Chondrocyte (in vitro differentiated cells): ENCODE measurements around the gene RCN1. TPM values are rescaled to one million over a fixed set of nuclear protein-coding genes. Genes with fewer than 3 reads are reported as not detected.
"Not testable (repeated sequence)": the region's sequence is repeated elsewhere in the genome, so short reads cannot be mapped to it uniquely, and the experiment has no call there.

Source experiments
- DNase-seq: peaks from one replicate; pipeline ENCODE4 v3.0.0; 2021; ENCODE audit warnings: mixed read lengths, low spot score
- H3K27ac Mint-ChIP-seq: one replicate; pipeline ENCODE4 v1.8.0; 2021; ENCODE audit warnings: mild to moderate bottlenecking, moderate library complexity, mixed read lengths; ENCODE audit not compliant: unreplicated experiment
- H3K27me3 Mint-ChIP-seq: 2 replicates; pipeline ENCODE4 v1.8.0; 2021; ENCODE audit warnings: low read depth, mixed read lengths
- H3K36me3 Mint-ChIP-seq: 2 replicates; pipeline ENCODE4 v1.8.0; 2021; ENCODE audit warnings: low read depth, mixed read lengths
- H3K4me1 Mint-ChIP-seq: 2 replicates; pipeline ENCODE4 v1.8.0; 2021; ENCODE audit warnings: low read depth, mild to moderate bottlenecking, mixed read lengths
- H3K4me3 Mint-ChIP-seq: one replicate; pipeline ENCODE4 v1.8.0; 2021; ENCODE audit warnings: mild to moderate bottlenecking, moderate library complexity, mixed read lengths; ENCODE audit not compliant: unreplicated experiment
- H3K9me3 Mint-ChIP-seq: 2 replicates; pipeline ENCODE4 v1.8.0; 2021; ENCODE audit warnings: low read depth, mixed read lengths
- CTCF ChIP-seq: fragments of 200-600 bp; sonication (generic); IDR thresholded peaks from 2 replicates; pipeline ENCODE4 v1.5.0; 2021; ENCODE audit warnings: antibody characterized with exemption, mild to moderate bottlenecking, moderate library complexity
- total RNA-seq: library from RNA; stranded (reverse); gene quantifications from 3 replicates; pipeline ENCODE4 v1.2.1, GENCODE V29; 2021

The RCN1 gene
- total RNA-seq, 1 donor from 2014 or later = 232 TPM

DNA sequence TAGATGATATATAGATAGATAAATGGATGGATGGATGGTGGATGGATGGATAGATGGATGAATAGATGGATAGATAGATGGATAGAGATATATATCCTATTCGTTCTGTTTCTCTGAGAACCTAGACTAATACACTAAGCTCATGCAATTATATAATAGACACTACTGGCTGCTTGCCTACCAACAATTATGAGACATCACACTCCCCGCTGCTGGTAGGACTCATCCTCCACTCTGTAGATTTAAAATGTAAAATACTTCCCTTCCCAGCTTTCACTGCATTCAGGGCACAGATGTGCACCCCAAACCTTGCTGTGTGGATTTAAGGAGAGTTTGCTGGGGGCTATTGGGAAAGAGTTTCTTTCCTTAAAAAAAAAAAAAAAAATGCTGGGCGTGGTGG is 28.3 kb upstream of the RCN1 start:
- Mint-ChIP-seq H3K4me1 (no peaks in the 10 kb centered on the region), H3K27me3 (peaks cover 68% of the 10 kb centered on the region), H3K4me3 (no peak overlapping the region), H3K9me3 (no peaks in the 10 kb centered on the region), H3K27ac (no peak overlapping the region), H3K36me3 (no peaks in the 10 kb centered on the region)
- TF ChIP-seq CTCF = no peak
- no peak for DNase-seq

- H3K27me3 Mint-ChIP-seq = peaks cover 67% of the 10 kb centered on the region
- not testable (repeated sequence) for H3K9me3 Mint-ChIP-seq, H3K36me3 Mint-ChIP-seq, H3K27ac Mint-ChIP-seq, DNase-seq, H3K4me1 Mint-ChIP-seq, H3K4me3 Mint-ChIP-seq
Observed at GRCh38 chr11:32063031-32063430, 27.8 kb upstream of the RCN1 start.

- Mint-ChIP-seq H3K36me3 (no peaks in the 10 kb centered on the region), H3K27me3 (peaks cover 68% of the 10 kb centered on the region), H3K4me1 (no peaks in the 10 kb centered on the region), H3K9me3 (no peaks in the 10 kb centered on the region), H3K27ac (no peak overlapping the region), H3K4me3 (no peak overlapping the region)
- DNase-seq = no peak
- TF ChIP-seq CTCF = no peak
Observed at GRCh38 chr11:32065865-32066629, 24.8 kb upstream of the RCN1 start.

DNA sequence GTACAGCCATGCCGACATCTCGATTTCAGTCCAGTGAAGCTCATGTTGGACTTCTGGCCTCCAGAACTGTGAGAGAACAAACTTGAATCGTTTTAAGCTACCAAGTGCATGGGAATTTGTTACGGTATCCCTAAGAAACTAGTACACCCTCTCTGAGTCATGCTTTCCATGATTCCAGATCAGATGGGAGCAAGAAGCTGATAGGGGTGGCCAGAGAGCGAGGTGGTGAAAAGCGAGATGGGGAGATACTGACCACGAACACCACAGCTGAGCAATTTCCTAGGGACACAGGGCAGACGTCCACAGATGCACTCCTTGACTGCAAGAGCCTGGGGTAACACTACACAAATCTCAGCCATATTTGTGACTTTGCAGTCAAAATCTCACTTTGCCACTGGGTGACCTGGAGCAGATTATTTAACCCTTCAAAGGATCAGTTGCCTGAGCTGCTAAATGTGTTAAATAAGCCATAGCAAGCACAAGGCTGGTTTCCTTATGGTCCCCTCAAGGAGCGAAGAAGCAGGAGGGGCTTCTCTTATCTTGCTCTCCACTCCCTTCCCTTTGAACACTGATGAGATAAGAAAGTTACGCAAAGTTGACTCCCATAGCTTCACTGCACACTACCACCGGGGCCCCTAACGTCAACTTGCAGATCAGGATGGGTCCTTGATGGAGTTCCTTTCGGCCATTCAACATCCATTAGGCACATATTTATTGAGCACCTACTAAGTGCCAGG is 22.6 kb upstream of the RCN1 start:
- Mint-ChIP-seq H3K4me3 (no peak overlapping the region), H3K9me3 (no peaks in the 10 kb centered on the region), H3K36me3 (no peaks in the 10 kb centered on the region), H3K4me1 (no peaks in the 10 kb centered on the region), H3K27me3 (peaks cover 66% of the 10 kb centered on the region), H3K27ac (no peak overlapping the region)
- DNase-seq = no peak
- no peak for TF ChIP-seq CTCF

GRCh38 chr11:32069361-32070058 is 21.4 kb upstream of the RCN1 start:
- no peaks in the 10 kb centered on the region for H3K36me3 Mint-ChIP-seq
- peaks cover 56% of the 10 kb centered on the region for H3K27me3 Mint-ChIP-seq
- H3K9me3 Mint-ChIP-seq = no peaks in the 10 kb centered on the region
- DNase-seq = no peak
- no peak overlapping the region for H3K4me3 Mint-ChIP-seq
- no peaks in the 10 kb centered on the region for H3K4me1 Mint-ChIP-seq
- TF ChIP-seq CTCF = no peak
- H3K27ac Mint-ChIP-seq = no peak overlapping the region
